ENCODE results near the gene HAUS7.

Gene HAUS7

DNA sequence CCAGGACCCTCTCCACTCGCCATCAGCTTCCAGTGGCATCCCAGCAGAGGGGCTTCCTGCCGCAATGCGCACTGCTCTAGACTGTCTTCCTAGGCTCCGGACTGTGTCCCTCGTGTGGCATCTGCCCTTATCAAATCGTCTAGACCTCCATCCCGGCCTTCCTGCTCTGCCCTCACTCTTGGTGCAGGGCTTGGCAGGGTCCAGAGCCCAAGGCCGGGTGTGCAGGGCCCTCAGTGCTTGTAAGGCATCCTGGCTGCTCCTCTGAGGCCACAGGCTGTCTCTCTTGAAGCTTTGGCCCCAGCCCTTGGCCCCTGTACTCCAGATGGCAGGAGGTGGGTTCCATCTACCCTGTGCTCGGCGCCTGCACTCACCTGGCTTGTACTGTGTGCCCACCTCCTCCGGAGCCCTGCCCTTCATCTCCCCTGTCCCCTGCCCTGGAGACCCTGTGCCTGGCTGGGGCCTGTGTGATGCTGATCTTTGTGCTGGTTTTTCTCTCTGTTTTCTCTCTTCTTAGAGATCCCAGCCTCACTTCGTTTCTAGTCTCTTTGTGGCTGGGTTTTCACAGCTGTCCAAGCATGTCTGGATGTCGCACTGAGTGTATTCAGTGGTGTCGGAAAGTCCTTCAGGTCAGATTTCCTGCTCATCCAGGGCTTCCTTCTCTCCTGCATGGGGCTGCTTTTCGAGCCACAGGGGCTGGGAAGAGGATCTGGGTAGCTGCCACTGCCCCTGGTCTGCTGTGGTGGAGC is 20.8 kb downstream of the HAUS7 start:
- TF ChIP-seq, protein P1, sequence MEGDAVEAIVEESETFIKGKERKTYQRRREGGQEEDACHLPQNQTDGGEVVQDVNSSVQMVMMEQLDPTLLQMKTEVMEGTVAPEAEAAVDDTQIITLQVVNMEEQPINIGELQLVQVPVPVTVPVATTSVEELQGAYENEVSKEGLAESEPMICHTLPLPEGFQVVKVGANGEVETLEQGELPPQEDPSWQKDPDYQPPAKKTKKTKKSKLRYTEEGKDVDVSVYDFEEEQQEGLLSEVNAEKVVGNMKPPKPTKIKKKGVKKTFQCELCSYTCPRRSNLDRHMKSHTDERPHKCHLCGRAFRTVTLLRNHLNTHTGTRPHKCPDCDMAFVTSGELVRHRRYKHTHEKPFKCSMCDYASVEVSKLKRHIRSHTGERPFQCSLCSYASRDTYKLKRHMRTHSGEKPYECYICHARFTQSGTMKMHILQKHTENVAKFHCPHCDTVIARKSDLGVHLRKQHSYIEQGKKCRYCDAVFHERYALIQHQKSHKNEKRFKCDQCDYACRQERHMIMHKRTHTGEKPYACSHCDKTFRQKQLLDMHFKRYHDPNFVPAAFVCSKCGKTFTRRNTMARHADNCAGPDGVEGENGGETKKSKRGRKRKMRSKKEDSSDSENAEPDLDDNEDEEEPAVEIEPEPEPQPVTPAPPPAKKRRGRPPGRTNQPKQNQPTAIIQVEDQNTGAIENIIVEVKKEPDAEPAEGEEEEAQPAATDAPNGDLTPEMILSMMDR (conservative IDR thresholded peaks at IDR 0.05; ENCODE audit: control insufficient read depth, insufficient read depth, low read depth, low read length) = no peak
- no peak overlapping the region for H3K4me3 ChIP-seq (ENCODE audit: control insufficient read depth, low read depth, low read length)
- DNase-seq (ENCODE audit: low read depth) = no peak

DNA sequence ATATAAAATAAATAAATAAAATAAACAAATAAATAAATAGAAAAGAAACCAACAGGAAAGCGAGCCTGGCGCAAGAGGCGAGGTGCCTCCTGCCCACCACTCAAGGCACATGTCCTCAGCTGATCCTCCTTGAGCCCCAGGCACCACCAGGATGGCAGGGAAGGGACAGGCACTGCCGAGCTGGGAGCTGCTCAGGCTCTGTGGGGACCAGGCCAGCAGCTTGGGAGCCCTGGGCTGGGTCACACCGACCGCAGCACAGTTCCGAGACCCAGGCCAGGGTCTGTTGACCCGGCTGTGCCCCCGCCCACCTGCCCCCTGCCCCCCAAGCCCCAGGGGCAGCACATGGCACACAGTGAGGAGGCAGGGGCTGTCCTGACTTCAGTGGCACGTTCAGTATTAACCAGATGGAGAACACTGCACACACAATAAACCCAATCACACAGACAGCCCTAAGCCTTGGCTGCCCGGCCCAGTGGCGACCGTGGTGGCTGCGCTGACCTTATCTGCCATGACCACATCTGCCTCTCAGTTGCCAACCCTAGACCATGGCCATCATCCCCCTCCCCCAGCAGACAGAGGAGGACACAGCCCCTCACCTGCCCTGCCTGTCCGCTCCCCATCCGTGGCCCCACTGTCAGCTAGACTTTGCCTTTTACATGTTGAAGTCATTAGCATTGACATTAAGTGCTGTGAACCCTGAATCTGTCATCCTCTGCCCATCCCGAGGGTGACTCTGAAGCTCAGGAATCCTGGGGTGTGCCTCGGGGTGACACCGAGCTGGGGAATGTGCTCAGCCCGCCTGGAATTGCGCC is 21.6 kb downstream of the HAUS7 start:
- no peak for DNase-seq (ENCODE audit: low read depth)
- TF ChIP-seq, protein P1 (conservative IDR thresholded peaks at IDR 0.05; ENCODE audit: control insufficient read depth, insufficient read depth, low read depth, low read length) = no peak
- H3K4me3 ChIP-seq (ENCODE audit: control insufficient read depth, low read depth, low read length) = no peak overlapping the region

DNA sequence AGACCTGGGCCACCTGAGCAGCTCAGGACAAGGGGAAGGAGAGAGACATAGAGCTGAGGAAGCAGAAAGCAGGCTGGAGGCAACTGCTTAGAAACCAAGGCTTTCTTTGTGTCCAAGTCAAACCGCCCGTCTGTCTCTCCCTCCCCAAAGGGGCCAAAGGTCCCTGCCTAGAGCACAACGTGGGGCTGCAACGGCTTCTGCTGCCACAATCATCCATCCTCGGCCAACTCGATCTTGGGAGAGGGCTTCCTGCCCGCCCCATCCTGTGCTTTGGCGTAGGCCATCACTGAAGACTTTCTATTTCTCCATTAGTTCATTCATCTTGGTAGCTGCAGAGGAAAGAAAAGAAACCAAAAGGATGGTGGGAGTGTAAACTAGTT is 22.8 kb downstream of the HAUS7 start:
- H3K4me3 ChIP-seq (ENCODE audit: control insufficient read depth, low read depth, low read length) = no peak overlapping the region
- DNase-seq (ENCODE audit: low read depth) = no peak
- TF ChIP-seq, protein P1 (conservative IDR thresholded peaks at IDR 0.05; ENCODE audit: control insufficient read depth, insufficient read depth, low read depth, low read length) = no peak

DNA sequence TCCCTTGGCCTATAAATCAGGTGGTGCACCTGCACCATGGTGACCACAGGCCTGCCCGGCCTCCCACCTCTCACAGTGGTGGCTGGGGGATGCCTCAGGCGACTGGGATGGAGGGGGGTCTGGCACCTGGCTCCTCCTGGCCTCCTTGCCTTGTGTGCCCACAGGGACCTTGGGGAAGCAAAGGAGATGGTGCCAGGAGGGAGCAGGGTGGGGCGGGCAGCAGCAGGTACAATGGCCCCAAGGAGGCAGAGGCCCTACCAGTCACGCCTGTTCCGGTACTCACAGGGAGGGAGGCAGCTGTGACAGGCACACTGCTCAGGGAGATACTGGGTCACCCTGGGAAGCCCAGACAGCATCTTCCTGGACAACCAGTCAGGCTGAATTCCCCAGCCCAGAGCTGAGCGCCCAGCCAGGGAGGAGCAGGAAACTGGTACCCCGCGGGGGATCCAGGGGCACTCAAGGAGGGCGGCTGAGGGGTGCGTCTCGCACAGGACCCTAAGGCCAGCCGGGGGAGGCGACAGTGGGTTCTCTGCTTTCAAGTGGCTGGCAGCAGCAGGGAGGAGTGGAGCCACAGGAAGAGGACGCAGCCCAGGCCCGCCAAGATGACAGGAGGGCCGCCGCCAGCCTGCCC is 23.3 kb downstream of the HAUS7 start:
- no peak for DNase-seq (ENCODE audit: low read depth)

DNA sequence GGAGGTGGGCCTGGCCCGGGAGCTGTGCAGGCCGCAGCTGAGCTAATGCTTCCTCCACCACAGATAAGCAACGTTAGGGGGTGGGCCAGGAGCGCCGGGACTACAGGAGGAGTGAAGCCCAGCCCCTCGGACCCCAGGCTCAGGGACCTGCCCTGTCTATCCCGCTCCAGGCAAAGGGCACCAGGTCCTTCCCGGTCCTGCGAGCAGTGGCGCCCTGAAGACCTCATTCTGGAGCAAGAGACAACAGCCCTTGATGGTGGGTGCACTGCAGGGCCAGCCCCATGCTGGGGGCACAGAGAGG is 23.8 kb downstream of the HAUS7 start:
- no peak overlapping the region for H3K4me3 ChIP-seq (ENCODE audit: control insufficient read depth, low read depth, low read length)
- TF ChIP-seq, protein P1 (conservative IDR thresholded peaks at IDR 0.05; ENCODE audit: control insufficient read depth, insufficient read depth, low read depth, low read length) = no peak
- no peak for DNase-seq (ENCODE audit: low read depth)

More for the DNA sequence above, 23.3 kb downstream of the HAUS7 start:
- TF ChIP-seq, protein P1 (conservative IDR thresholded peaks at IDR 0.05; ENCODE audit: control insufficient read depth, insufficient read depth, low read depth, low read length) = no peak
- no peak overlapping the region for H3K4me3 ChIP-seq (ENCODE audit: control insufficient read depth, low read depth, low read length)

DNA sequence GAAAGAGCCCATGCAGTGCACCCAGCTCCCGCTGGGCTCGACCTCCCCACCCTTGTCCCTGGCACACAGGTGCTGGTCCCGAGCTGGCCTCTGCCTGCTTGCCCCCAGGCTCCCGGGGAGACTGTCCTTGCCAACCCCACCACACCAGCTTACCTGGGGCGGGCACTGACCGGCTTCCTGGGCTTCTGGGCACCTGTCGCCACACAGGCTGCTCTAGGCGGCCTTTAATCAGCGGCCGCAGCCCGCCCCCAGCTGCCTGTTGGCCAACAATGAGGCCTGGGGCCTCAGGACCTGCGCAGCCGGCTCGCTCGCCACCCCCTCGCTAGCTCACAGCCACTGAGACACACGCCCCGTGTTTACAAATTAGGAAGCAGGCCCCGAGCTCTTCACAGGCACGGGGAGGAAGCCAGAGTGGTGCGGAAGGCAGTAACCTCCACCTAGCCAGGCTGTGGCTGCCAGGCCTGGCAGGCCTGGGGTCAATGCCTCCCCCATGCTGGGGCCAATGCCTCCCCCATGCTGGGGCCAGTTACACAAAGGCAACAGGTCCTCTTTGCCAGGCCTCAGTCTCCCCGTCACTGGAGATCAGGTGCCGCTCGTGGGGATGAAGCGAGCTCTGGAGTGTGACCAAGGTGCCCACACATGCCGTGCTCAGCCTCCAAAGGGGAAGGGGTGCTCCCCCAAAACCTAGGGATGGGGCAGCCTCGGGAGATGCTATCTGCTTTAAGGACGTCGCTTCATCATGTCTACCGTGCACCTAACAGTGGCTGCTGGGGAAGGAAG is 24.3 kb downstream of the HAUS7 start, which contains the start of gene TREX2:
Gene TREX2 (minus strand): TSS at position 201 of the 780 bp plus-strand sequence. CDS start 626 bp downstream, outside the sequence.
- no peak for DNase-seq (ENCODE audit: low read depth)
- H3K4me3 ChIP-seq (ENCODE audit: control insufficient read depth, low read depth, low read length) = no peak within 1 kb of the TSS
- TF ChIP-seq, protein P1 (conservative IDR thresholded peaks at IDR 0.05; ENCODE audit: control insufficient read depth, insufficient read depth, low read depth, low read length) = no peak
